ENCODE data around the gene SZRD1.

SZRD1 gene

GRCh38 chr1:16367968-16368890, 1.2 kb downstream of the SZRD1 start:
- no peak for DNase-seq (ENCODE audit: low read depth)

- DNase-seq (ENCODE audit: low read depth): no peak
These were observed 2.8 kb downstream of the SZRD1 start for GRCh38 chr1:16369821-16370220.

GRCh38 chr1:16371725-16372124, 4.7 kb downstream of the SZRD1 start:
- no peak for DNase-seq (ENCODE audit: low read depth)

- no peak for DNase-seq (ENCODE audit: low read depth)
These were observed 5.7 kb downstream of the SZRD1 start for GRCh38 chr1:16372535-16373285.

- DNase-seq (ENCODE audit: low read depth): no peak
These were observed 7.2 kb downstream of the SZRD1 start for GRCh38 chr1:16374266-16374665.

GRCh38 chr1:16375521-16376340, 8.7 kb downstream of the SZRD1 start:
- DNase-seq (ENCODE audit: low read depth): no peak

- no peak for DNase-seq (ENCODE audit: low read depth)
These were observed 9.9 kb downstream of the SZRD1 start for GRCh38 chr1:16376971-16377370.

GRCh38 chr1:16378443-16378842, 11.4 kb downstream of the SZRD1 start:
- DNase-seq (ENCODE audit: low read depth): no peak

- no peak for DNase-seq (ENCODE audit: low read depth)
These were observed 13.8 kb downstream of the SZRD1 start for GRCh38 chr1:16380868-16381267.

- no peak for DNase-seq (ENCODE audit: low read depth)
These were observed 16.8 kb downstream of the SZRD1 start for GRCh38 chr1:16383888-16384287.

- DNase-seq (ENCODE audit: low read depth): no peak
These were observed 18.8 kb downstream of the SZRD1 start for GRCh38 chr1:16385659-16386453.

GRCh38 chr1:16386454-16387113, 19.5 kb downstream of the SZRD1 start:
- DNase-seq (ENCODE audit: low read depth): no peak

- no peak for DNase-seq (ENCODE audit: low read depth)
These were observed 20.5 kb downstream of the SZRD1 start for GRCh38 chr1:16387201-16388188.

GRCh38 chr1:16391411-16391810, 24.4 kb downstream of the SZRD1 start:
- DNase-seq (ENCODE audit: low read depth): no peak

GRCh38 chr1:16392740-16393569, 25.9 kb downstream of the SZRD1 start:
- no peak for DNase-seq (ENCODE audit: low read depth)

GRCh38 chr1:16393570-16394521, 26.8 kb downstream of the SZRD1 start:
- no peak for DNase-seq (ENCODE audit: low read depth)

GRCh38 chr1:16394977-16395376, 27.9 kb downstream of the SZRD1 start:
- DNase-seq (ENCODE audit: low read depth): no peak

- DNase-seq (ENCODE audit: low read depth): no peak
These were observed 29.5 kb downstream of the SZRD1 start for GRCh38 chr1:16396591-16396990.
